GM23248 (cell line): ENCODE measurements around the gene PIK3CG.

Experiments
- EZH2 ChIP-seq: fragments of 200-600 bp; sonication (generic); IDR thresholded peaks from 2 replicates; pipeline ENCODE4 v1.6.1; 2018; ENCODE audit warnings: antibody characterized with exemption, mild to moderate bottlenecking; ENCODE audit not compliant: insufficient read depth, poor library complexity, severe bottlenecking
- EZH2phosphoT487 ChIP-seq: fragments of 200-600 bp; sonication (generic); IDR thresholded peaks from 2 replicates; pipeline ENCODE4 v1.6.1; 2018; ENCODE audit warnings: antibody characterized with exemption, moderate library complexity, mild to moderate bottlenecking, low read depth; ENCODE audit not compliant: insufficient read depth

GRCh38 chr7:106840342-106840741, 24.7 kb upstream of the PIK3CG start:
- TF ChIP-seq EZH2: no peak
- TF ChIP-seq EZH2phosphoT487: no peak
